Smooth muscle cell (in vitro differentiated cells): ENCODE data around the gene IKBIP. TPM values are rescaled to one million over a fixed set of nuclear protein-coding genes. Genes with fewer than 3 reads are reported as not detected.

Experiments
- DNase-seq: peaks from one replicate; lab custom pipeline; 2025; ENCODE audit not compliant: unreplicated experiment; lab: John Stamatoyannopoulos, UW
- H2AFZ ChIP-seq: fragments of 200-600 bp; sonication (generic); 2 replicates; pipeline ENCODE4 v1.6.0; 2016; ENCODE audit warnings: antibody characterized with exemption, low read depth, mild to moderate bottlenecking
- H3F3A ChIP-seq: fragments of 200-600 bp; sonication (generic); 2 replicates; pipeline ENCODE4 v1.6.0; 2017; ENCODE audit warnings: antibody characterized with exemption, low read depth
- H3K27ac ChIP-seq: fragments of 200-600 bp; sonication (generic); 2 replicates; pipeline ENCODE4 v1.5.1; 2016; ENCODE audit warnings: low read depth, mild to moderate bottlenecking
- H3K27me3 ChIP-seq: fragments of 200-600 bp; sonication (generic); 2 replicates; pipeline ENCODE4 v1.6.1; 2016; ENCODE audit warnings: low read depth, mild to moderate bottlenecking
- H3K36me3 ChIP-seq: fragments of 200-600 bp; sonication (generic); 2 replicates; pipeline ENCODE4 v1.5.1; 2016; ENCODE audit warnings: low read depth
- H3K4me1 ChIP-seq: fragments of 200-600 bp; sonication (generic); 2 replicates; pipeline ENCODE4 v1.5.1; 2016; ENCODE audit warnings: low read depth
- H3K4me2 ChIP-seq: fragments of 200-600 bp; sonication (generic); 2 replicates; pipeline ENCODE4 v1.6.0; 2016; ENCODE audit warnings: mild to moderate bottlenecking
- H3K4me3 ChIP-seq: fragments of 200-600 bp; sonication (generic); 2 replicates; pipeline ENCODE4 v1.5.1; 2016; ENCODE audit warnings: mild to moderate bottlenecking
- H3K79me2 ChIP-seq: fragments of 200-600 bp; sonication (generic); 2 replicates; pipeline ENCODE4 v1.6.0; 2016; ENCODE audit warnings: low read depth, mild to moderate bottlenecking
- H3K9ac ChIP-seq: fragments of 200-600 bp; sonication (generic); 2 replicates; pipeline ENCODE4 v1.6.0; 2016; ENCODE audit warnings: low read depth
- H3K9me3 ChIP-seq: fragments of 200-600 bp; sonication (generic); replicated peaks from 2 replicates; pipeline ENCODE4 v1.5.1; 2016; ENCODE audit warnings: low read depth
- H4K20me1 ChIP-seq: fragments of 200-600 bp; sonication (generic); 2 replicates; pipeline ENCODE4 v1.6.0; 2016; ENCODE audit warnings: low read depth
- WGBS: methylation state at CpG from one replicate; pipeline ENCODE4 v1.1.7; 2016; ENCODE audit warnings: low lambda C conversion rate; 5-methylcytosine and 5-hydroxymethylcytosine counted together
- polyA plus RNA-seq: library from polyadenylated mRNA; unstranded; fragments of >200 nt; fragmentation: Nextera tagmentation; extraction: Ambion mirVana; gene quantifications from 2 replicates; pipeline ENCODE4 v1.2.1, GENCODE V29; 2016
- total RNA-seq: library from RNA; depleted of rRNA; stranded (reverse); fragments of >200 nt; gene quantifications from 2 replicates; pipeline ENCODE4 v1.2.3, GENCODE V29; 2014
- TF ChIP-seq, protein P1 (sequence below): fragments of 200-600 bp; sonication (generic); IDR thresholded peaks from 2 replicates; pipeline ENCODE4 v1.5.1; 2017; ENCODE audit warnings: borderline replicate concordance, mild to moderate bottlenecking, antibody characterized with exemption; ENCODE audit not compliant: insufficient read depth, poor library complexity, severe bottlenecking

IKBIP gene
- total and polyA plus RNA-seq, 2 experiments from 2014 or later, result 80.9 to 97.9 TPM

DNA sequence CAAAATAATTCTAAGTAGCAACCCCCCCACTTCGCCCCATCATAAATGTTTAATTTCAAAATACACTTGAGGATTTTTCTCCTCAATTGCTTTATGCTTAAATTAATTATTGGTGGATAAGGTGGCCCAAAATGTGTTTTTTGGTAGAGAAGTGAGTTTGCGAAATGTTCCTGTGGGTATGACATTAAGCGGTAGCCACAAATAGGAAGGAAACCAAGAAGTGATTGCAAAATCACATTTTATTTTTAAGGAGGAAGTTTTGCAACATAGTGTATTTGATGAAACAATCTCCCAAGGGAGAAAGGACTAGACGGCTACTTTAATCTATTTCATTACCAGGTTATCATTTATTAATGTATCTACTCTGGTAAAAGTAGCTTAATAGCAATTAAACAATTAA is 25.6 kb downstream of the IKBIP start:
- Histone ChIP-seq H3K79me2 (peaks cover 4% of the 10 kb centered on the region), H3K27me3 (no peaks in the 10 kb centered on the region), H3K4me1 (no peaks in the 10 kb centered on the region), H3F3A (peaks cover 7% of the 10 kb centered on the region), H3K4me3 (no peak overlapping the region), H3K36me3 (no peaks in the 10 kb centered on the region), H2AFZ (no peak overlapping the region), H3K9ac (no peak overlapping the region), H4K20me1 (peaks cover 9% of the 10 kb centered on the region), H3K4me2 (no peak overlapping the region), H3K27ac (no peak overlapping the region), H3K9me3 (no peaks in the 10 kb centered on the region)
- 90% methylated on average over 4 of the region's 4 CpGs for WGBS
- no peak for DNase-seq
- TF ChIP-seq, protein P1, sequence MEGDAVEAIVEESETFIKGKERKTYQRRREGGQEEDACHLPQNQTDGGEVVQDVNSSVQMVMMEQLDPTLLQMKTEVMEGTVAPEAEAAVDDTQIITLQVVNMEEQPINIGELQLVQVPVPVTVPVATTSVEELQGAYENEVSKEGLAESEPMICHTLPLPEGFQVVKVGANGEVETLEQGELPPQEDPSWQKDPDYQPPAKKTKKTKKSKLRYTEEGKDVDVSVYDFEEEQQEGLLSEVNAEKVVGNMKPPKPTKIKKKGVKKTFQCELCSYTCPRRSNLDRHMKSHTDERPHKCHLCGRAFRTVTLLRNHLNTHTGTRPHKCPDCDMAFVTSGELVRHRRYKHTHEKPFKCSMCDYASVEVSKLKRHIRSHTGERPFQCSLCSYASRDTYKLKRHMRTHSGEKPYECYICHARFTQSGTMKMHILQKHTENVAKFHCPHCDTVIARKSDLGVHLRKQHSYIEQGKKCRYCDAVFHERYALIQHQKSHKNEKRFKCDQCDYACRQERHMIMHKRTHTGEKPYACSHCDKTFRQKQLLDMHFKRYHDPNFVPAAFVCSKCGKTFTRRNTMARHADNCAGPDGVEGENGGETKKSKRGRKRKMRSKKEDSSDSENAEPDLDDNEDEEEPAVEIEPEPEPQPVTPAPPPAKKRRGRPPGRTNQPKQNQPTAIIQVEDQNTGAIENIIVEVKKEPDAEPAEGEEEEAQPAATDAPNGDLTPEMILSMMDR, result no peak

DNA sequence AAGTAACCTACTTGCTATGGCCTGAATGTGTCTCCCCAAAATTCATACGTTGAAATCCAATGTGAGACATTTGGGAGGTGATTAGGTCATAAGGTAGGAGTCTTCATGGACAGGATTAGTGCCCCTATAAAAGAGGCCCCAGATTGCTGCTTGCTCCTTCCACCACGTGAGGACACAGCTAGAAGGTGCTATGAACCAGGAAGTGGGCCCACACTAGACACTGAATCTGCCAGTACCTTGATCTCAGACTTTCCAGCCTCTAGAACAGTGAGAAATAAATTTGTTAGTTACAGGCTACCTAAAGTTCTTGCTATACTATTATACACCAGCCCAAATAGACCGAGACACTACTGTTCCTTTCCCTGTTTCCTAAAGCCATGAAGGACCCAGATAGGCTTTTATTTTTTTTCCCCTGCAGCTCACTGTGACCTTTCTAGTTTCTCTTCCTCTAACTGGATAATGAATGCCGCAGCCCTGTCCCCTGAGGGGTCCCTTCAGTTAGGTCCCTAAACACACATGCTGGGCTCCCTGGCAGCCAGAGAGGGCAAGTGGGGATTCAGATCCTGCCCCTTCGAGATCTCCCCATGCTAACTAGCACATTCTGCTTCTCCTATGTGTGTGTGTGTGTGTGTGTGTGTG is 31.8 kb downstream of the IKBIP start:
- no peak overlapping the region for H3K4me2 ChIP-seq
- DNase-seq, result no peak
- H3K9me3 ChIP-seq, result no peaks in the 10 kb centered on the region
- no peaks in the 10 kb centered on the region for H3K36me3 ChIP-seq
- H3K27ac ChIP-seq, result no peak overlapping the region
- H2AFZ ChIP-seq, result no peak overlapping the region
- 94% methylated on average over 5 of the region's 5 CpGs for WGBS
- H3K27me3 ChIP-seq, result no peaks in the 10 kb centered on the region
- H3F3A ChIP-seq, result peaks cover 7% of the 10 kb centered on the region
- no peaks in the 10 kb centered on the region for H3K79me2 ChIP-seq
- TF ChIP-seq, protein P1, result no peak
- no peaks in the 10 kb centered on the region for H3K4me1 ChIP-seq
- H4K20me1 ChIP-seq, result no peaks in the 10 kb centered on the region
- H3K4me3 ChIP-seq, result no peak overlapping the region
- no peak overlapping the region for H3K9ac ChIP-seq

DNA sequence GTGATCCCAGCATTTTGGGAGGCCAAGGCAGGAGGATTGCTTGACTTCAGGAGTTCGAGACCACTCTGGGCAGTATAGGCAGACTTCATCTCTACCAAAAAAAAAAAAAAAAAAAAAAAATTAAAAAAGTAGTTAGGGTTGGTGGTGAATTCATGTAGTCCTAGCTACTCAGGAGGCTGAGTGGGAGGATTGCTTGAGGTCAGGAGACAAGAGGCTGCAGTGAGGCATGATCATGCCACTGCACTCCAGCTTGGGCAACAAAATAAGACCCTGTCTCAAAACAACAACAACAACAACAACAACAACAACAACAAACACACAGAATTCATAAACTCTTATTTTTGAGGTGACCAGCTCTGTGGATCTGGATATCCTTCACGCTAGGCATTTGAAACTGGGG is 34.0 kb downstream of the IKBIP start:
- Histone ChIP-seq H4K20me1 (no peaks in the 10 kb centered on the region), H3K4me2 (no peak overlapping the region), H3K27ac (no peak overlapping the region), H2AFZ (no peak overlapping the region), H3K79me2 (no peaks in the 10 kb centered on the region), H3F3A (peaks cover 7% of the 10 kb centered on the region), H3K4me1 (no peaks in the 10 kb centered on the region), H3K4me3 (no peak overlapping the region), H3K9ac (no peak overlapping the region), H3K36me3 (no peaks in the 10 kb centered on the region), H3K27me3 (no peaks in the 10 kb centered on the region), H3K9me3 (no peaks in the 10 kb centered on the region)
- TF ChIP-seq, protein P1, result no peak
- WGBS, result 100% methylated on average over 2 of the region's 2 CpGs
- no peak for DNase-seq

DNA sequence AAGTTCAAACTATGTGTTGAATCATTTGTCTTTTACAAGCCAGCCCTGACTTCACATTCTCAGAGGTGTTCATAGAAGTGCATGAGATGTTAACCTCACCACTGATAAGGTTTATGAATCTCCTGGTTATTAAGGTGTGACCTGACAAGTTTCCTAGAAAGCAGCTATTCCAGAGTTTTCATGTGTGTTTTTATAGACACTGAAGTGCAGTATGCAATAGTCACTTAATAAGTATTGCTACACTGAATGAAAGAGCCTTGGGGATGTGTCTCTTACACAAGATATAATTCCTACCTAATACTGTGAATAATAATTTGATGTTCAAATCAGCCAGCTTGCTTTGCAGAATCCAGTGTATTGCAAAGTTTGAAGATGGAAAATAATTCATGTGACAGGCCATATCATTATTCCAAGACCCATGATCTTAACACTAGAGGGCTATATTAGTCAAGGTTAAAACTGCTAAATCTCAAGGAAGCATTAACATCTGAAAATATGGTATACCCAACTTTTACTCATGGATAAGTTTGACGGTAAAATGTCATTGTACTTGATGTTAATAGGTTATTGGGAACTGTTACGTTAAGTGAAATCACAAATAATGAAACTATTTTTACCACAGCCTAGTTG is 38.1 kb downstream of the IKBIP start:
- H3F3A ChIP-seq, result peaks cover 35% of the 10 kb centered on the region
- WGBS, result 87% methylated on average over 2 of the region's 2 CpGs
- H3K27ac ChIP-seq, result no peak overlapping the region
- H3K9ac ChIP-seq, result no peak overlapping the region
- H3K4me1 ChIP-seq, result no peaks in the 10 kb centered on the region
- no peak overlapping the region for H2AFZ ChIP-seq
- no peaks in the 10 kb centered on the region for H3K27me3 ChIP-seq
- H3K36me3 ChIP-seq, result peaks cover 5% of the 10 kb centered on the region
- H3K79me2 ChIP-seq, result no peaks in the 10 kb centered on the region
- TF ChIP-seq, protein P1, result no peak
- no peaks in the 10 kb centered on the region for H3K9me3 ChIP-seq
- no peak overlapping the region for H3K4me3 ChIP-seq
- no peak for DNase-seq
- peaks cover 16% of the 10 kb centered on the region for H4K20me1 ChIP-seq
- H3K4me2 ChIP-seq, result no peak overlapping the region
